ENCODE results near the gene DICER1. TPM values are rescaled to one million over a fixed set of nuclear protein-coding genes. Genes with fewer than 3 reads are reported as not detected.
"Not testable (repeated sequence)": the region's sequence is repeated elsewhere in the genome, so short reads cannot be mapped to it uniquely, and the experiment has no call there.

Gene DICER1
- total RNA-seq, 1 donor from 2014 or later, result 69.6 TPM

GRCh38 chr14:95184413-95184790 lies 27.1 kb upstream of the DICER1 start:
- no peak for TF ChIP-seq CTCF (IDR thresholded peaks at IDR 0.05)
- Mint-ChIP-seq H3K4me1 (peaks cover 5% of the 10 kb centered on the region), H3K4me3 (no peak overlapping the region), H3K36me3 (ENCODE audit: low read depth) (peaks cover 14% of the 10 kb centered on the region), H3K27me3 (peaks cover 12% of the 10 kb centered on the region), H3K27ac (no peak overlapping the region), H3K9me3 (peaks cover 8% of the 10 kb centered on the region)
- ATAC-seq (ENCODE audit: low read depth) (no peak), DNase-seq (no peak)
- ChIA-PET CTCF (no interaction called here), POLR2A (no interaction called here)
- intact Hi-C loops (cut with micrococcal nuclease), result no loop called here

GRCh38 chr14:95183532-95184412 lies 26.4 kb upstream of the DICER1 start:
- Mint-ChIP-seq H3K27me3 (peaks cover 12% of the 10 kb centered on the region), H3K27ac (no peak overlapping the region), H3K4me3 (no peak overlapping the region), H3K9me3 (peaks cover 8% of the 10 kb centered on the region), H3K36me3 (ENCODE audit: low read depth) (peaks cover 12% of the 10 kb centered on the region), H3K4me1 (peaks cover 5% of the 10 kb centered on the region)
- ChIA-PET POLR2A (no interaction called here), CTCF (no interaction called here)
- intact Hi-C loops (cut with micrococcal nuclease), result no loop called here
- TF ChIP-seq CTCF (IDR thresholded peaks at IDR 0.05), result no peak
- ATAC-seq (ENCODE audit: low read depth), result no peak
- no peak for DNase-seq

GRCh38 chr14:95183082-95183481 lies 25.8 kb upstream of the DICER1 start:
- ChIA-PET CTCF (no interaction called here), POLR2A (no interaction called here)
- no peak overlapping the region for H3K27ac Mint-ChIP-seq
- H3K9me3 Mint-ChIP-seq, result peaks cover 4% of the 10 kb centered on the region
- H3K27me3 Mint-ChIP-seq, result peaks cover 12% of the 10 kb centered on the region
- intact Hi-C loops (cut with micrococcal nuclease), result no loop called here
- TF ChIP-seq CTCF (IDR thresholded peaks at IDR 0.05), result no peak
- ATAC-seq (ENCODE audit: low read depth) (no peak), DNase-seq (no peak)
- no peak overlapping the region for H3K4me3 Mint-ChIP-seq
- peaks cover 5% of the 10 kb centered on the region for H3K4me1 Mint-ChIP-seq
- peaks cover 7% of the 10 kb centered on the region for H3K36me3 Mint-ChIP-seq (ENCODE audit: low read depth)

GRCh38 chr14:95182379-95182778 lies 25.1 kb upstream of the DICER1 start:
- H3K9me3 Mint-ChIP-seq, result no peaks in the 10 kb centered on the region
- H3K27me3 Mint-ChIP-seq, result peaks cover 12% of the 10 kb centered on the region
- ChIA-PET CTCF (interaction anchor here (0.6 kb wide), 1 partner anchor 32 kb away, joined by 3 read pairs; no protein-coding TSS in a partner anchor), POLR2A (no interaction called here)
- H3K4me1 Mint-ChIP-seq, result peaks cover 5% of the 10 kb centered on the region
- DNase-seq, result no peak
- intact Hi-C loops (cut with micrococcal nuclease), result no loop called here
- no peak for ATAC-seq (ENCODE audit: low read depth)
- H3K27ac Mint-ChIP-seq, result no peak overlapping the region
- TF ChIP-seq CTCF (IDR thresholded peaks at IDR 0.05), result no peak
- peaks cover 6% of the 10 kb centered on the region for H3K36me3 Mint-ChIP-seq (ENCODE audit: low read depth)
- no peak overlapping the region for H3K4me3 Mint-ChIP-seq

- no peak for DNase-seq
- no peak for TF ChIP-seq CTCF (IDR thresholded peaks at IDR 0.05)
- intact Hi-C loops (cut with micrococcal nuclease), result no loop called here
- Mint-ChIP-seq H3K27ac (no peak overlapping the region), H3K27me3 (peaks cover 7% of the 10 kb centered on the region), H3K36me3 (ENCODE audit: low read depth) (peaks cover 3% of the 10 kb centered on the region), H3K9me3 (no peaks in the 10 kb centered on the region), H3K4me3 (no peak overlapping the region), H3K4me1 (peaks cover 5% of the 10 kb centered on the region)
- POLR2A ChIA-PET, result no interaction called here
- no peak for ATAC-seq (ENCODE audit: low read depth)
- CTCF ChIA-PET, result no interaction called here
These were observed 23.8 kb upstream of the DICER1 start for GRCh38 chr14:95180966-95181741.

GRCh38 chr14:95175670-95176069 lies 18.3 kb upstream of the DICER1 start:
- H3K4me3 Mint-ChIP-seq, H3K9me3 Mint-ChIP-seq, CTCF ChIA-PET: not testable (repeated sequence)

More at GRCh38 chr14:95175670-95176069, 18.3 kb upstream of the DICER1 start:
- H3K4me1 Mint-ChIP-seq; H3K36me3 Mint-ChIP-seq (ENCODE audit: low read depth); intact Hi-C loops (cut with micrococcal nuclease); ATAC-seq (ENCODE audit: low read depth); H3K27ac Mint-ChIP-seq; POLR2A ChIA-PET; H3K27me3 Mint-ChIP-seq; DNase-seq: not testable (repeated sequence)

All from activated B cell treated with CpG ODN at 0.5 μM for 24 hours (primary cell).